Right cardiac atrium (tissue), 5 donors: ENCODE measurements around the gene DNAL4. TPM values are rescaled to one million over a fixed set of nuclear protein-coding genes. Genes with fewer than 3 reads are reported as not detected.

Experiments
- ATAC-seq, 2 donors: fragments of 200-7000 bp; cut with Tn5 transposase; one replicate each; pipeline versions ENCODE4 v1.8.0 to v1.9.1; 2020; ENCODE audit warnings: moderate library complexity in 2 of 2, mild to moderate bottlenecking in 1 of 2
- DNase-seq, 3 donors: peaks; one replicate each; pipeline ENCODE4 v3.0.0-alpha.2; 2020
- H3K27ac ChIP-seq: one replicate; pipeline ENCODE4 v1.5.1; 2013; ENCODE audit warnings: mild to moderate bottlenecking, low read length, control low read depth, moderate library complexity
- H3K27me3 ChIP-seq: one replicate; pipeline ENCODE4 v1.6.1; 2013; ENCODE audit not compliant: control insufficient read depth, insufficient read depth
- H3K4me1 ChIP-seq: one replicate; pipeline ENCODE4 v1.6.1; 2013; ENCODE audit warnings: low read length; ENCODE audit not compliant: control insufficient read depth, insufficient read depth
- H3K4me3 ChIP-seq: one replicate; pipeline ENCODE4 v1.5.1; 2013; ENCODE audit warnings: low read length, control low read depth
- H3K9me3 ChIP-seq: one replicate; pipeline ENCODE4 v1.6.1; 2013; ENCODE audit warnings: low read length; ENCODE audit not compliant: control insufficient read depth
- WGBS: extraction: QIAGEN DNeasy Blood & Tissue Kit; methylation state at CpG from one replicate; pipeline ENCODE4 v1.1.7; 2013; 5-methylcytosine and 5-hydroxymethylcytosine counted together
- intact Hi-C, 4 donors: fragments of 100-400 bp; cut with DNase I; formaldehyde crosslinking; loops; one replicate each; pipeline versions ENCODE4 v1.11.0 to v1.14.0; 2022 to 2023
- polyA plus RNA-seq: library from polyadenylated mRNA; stranded (reverse); fragments of 200-250 nt; gene quantifications from one replicate; pipeline ENCODE4 v1.2.3, GENCODE V29; 2013
- total RNA-seq, 4 donors: library from RNA; stranded (reverse); fragmentation: NEBNext Ultra II Directional; extraction: Animal tissue kit (Norgen Biotek cat#: 25700); gene quantifications; one replicate each; pipeline ENCODE4 v1.2.1, GENCODE V29; 2021
- donor health status: healthy with polysubstance abuse.
- donor health status: DM: no; HTN: yes; CAD: no.
- donor health status: DM: no; HTN: no; CAD: no.
- donor health status: DM: no; HTN: yes; CAD: no; lungs with severe emphysema.
- donor health status: DM: yes; HTN: yes; CAD: no.

The DNAL4 gene
- total and polyA plus RNA-seq, 5 donors, result 10.7 to 14.7 (median 12.7) TPM

DNA sequence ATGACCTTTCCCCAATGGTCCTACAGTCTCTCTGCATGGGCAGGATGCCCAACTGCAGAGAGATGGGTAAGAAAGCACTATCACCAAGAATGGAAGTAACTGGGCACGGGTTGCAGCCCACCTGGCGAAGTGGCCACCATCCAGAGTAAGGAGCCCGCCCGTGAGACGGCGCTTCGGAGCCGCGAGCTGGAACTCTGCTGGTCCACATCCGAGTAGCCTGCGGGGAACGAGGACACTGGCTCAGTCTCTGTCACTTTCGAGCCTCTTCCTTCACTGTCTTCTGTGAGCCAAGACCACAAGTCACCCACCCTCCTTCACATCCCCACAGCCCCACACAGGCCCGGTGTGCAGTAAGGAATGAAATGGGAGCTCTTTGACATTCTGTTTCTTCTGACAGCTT, 43.8 kb downstream of the DNAL4 start:
- DNase-seq (no peak), ATAC-seq (no peak)
- H3K27ac ChIP-seq, result no peak overlapping the region
- no peak overlapping the region for H3K4me3 ChIP-seq
- H3K9me3 ChIP-seq, result no peaks in the 10 kb centered on the region
- H3K4me1 ChIP-seq, result no peaks in the 10 kb centered on the region
- no peaks in the 10 kb centered on the region for H3K27me3 ChIP-seq
- intact Hi-C loops, result loop anchor here in 1 of 4 donors (5.0 kb wide), 1 partner anchor 38 kb away; no protein-coding TSS in a partner anchor
- 95% methylated on average over 14 of the region's 14 CpGs for WGBS

DNA sequence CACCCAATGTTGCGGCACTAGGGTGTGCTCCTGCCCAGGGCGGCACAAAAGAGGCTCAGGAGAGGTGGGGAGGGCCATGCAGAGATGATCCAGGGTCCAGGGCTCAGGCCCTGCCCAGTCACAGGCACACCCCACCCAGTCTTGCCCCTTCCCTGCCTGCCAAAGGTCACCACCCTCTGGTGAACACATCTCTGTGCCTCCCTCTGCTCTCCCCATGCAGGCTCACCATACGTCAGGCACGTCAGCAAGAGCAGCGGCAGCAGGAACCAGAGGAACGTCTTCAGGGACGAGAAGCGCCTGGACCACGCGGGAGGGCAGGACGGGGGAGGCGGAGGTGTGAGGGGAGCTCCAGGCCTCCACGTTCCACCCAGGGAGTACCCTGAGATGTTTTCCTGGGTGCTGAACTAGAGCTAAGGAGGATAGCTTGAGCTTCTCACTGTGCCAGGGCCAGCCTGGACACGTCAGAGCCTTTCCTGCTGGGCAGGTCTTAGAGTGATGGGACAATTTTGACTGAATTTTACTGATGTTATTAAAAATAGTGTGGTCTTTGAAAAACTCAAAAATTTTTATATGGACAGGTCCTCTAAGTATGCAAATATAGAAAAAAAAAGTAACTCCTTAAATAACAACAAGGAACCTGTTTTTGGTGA, 45.3 kb downstream of the DNAL4 start:
- H3K27ac ChIP-seq, result no peak overlapping the region
- H3K27me3 ChIP-seq, result no peaks in the 10 kb centered on the region
- H3K9me3 ChIP-seq, result no peaks in the 10 kb centered on the region
- H3K4me3 ChIP-seq, result no peak overlapping the region
- no peaks in the 10 kb centered on the region for H3K4me1 ChIP-seq
- intact Hi-C loops, result no loop called here
- no peak for DNase-seq
- ATAC-seq, result peak in 1 of 2 donors; percentile 3
- 79% methylated on average over 14 of the region's 14 CpGs for WGBS

DNA sequence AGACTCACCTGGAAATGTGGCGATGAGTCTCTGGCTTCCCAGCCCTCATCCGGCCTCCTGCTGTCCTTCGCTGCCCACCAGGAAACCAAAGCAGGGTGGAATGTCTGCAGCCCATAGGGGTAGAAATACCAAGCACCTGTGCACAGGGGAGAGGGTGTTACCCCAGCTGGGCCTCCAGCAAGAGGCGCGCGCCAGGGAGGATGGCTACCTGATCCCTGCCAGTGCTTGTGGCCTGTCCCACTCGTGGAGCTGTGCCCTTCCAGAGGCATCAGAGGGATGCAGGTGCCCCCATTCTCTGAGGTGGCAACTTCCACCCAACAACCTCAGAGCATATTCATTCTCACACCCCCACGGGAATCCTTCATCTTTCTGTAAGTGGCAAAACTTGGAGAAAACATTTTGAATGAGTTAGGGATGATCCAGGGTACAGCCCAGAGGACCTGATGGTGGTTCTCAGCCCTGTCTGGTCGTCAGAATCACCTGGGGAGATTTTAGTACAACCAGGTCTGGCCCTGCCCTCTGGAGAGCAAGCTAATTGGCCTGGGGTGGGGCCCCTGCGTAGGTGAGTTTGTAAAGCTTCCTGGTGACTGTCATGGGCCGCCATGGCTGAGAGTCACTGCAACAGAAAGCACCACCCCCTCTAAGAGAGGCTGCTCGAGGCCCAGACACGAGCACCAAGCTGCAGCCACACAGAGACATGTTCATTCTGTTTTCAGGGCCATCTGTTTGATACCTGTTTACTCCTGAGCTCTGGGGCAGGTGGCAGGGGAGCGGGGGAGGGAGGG, 48.1 kb downstream of the DNAL4 start:
- DNase-seq, result peak in 2 of 3 donors; percentile 2 to 51
- H3K27ac ChIP-seq, result no peak overlapping the region
- WGBS, result 92% methylated on average over 14 of the region's 14 CpGs

DNA sequence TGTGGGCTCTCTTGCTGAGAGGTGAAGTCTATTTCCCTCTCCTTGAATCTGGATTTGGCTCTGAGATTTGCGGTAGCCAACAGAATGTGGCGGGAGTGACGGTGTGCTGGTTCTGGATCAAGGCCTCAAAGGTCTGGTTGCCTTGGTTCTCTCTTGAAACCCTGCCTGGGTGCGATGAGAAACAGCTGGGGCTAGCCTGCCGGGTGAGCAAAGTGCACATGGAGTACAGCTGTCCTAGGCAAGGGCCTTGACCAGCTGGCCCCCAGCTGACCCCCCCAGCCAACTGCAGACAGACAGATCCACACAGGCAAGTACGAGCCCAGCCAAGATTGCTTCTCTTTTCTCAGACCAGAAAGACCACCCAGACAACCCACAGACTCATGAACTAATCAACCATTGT, 49.0 kb downstream of the DNAL4 start:
- Histone ChIP-seq H3K4me3 (no peak overlapping the region), H3K9me3 (no peaks in the 10 kb centered on the region), H3K27ac (no peak overlapping the region), H3K4me1 (no peaks in the 10 kb centered on the region), H3K27me3 (no peaks in the 10 kb centered on the region)
- intact Hi-C loops, result no loop called here
- ATAC-seq (no peak), DNase-seq (peak; percentile 6 to 42 (median 25))
- WGBS, result 88% methylated on average over 6 of the region's 6 CpGs

More for the DNA sequence above, 48.1 kb downstream of the DNAL4 start:
- no peak for ATAC-seq
- H3K4me1 ChIP-seq, result no peaks in the 10 kb centered on the region
- H3K27me3 ChIP-seq, result no peaks in the 10 kb centered on the region
- no peak overlapping the region for H3K4me3 ChIP-seq
- intact Hi-C loops, result no loop called here
- no peaks in the 10 kb centered on the region for H3K9me3 ChIP-seq

DNA sequence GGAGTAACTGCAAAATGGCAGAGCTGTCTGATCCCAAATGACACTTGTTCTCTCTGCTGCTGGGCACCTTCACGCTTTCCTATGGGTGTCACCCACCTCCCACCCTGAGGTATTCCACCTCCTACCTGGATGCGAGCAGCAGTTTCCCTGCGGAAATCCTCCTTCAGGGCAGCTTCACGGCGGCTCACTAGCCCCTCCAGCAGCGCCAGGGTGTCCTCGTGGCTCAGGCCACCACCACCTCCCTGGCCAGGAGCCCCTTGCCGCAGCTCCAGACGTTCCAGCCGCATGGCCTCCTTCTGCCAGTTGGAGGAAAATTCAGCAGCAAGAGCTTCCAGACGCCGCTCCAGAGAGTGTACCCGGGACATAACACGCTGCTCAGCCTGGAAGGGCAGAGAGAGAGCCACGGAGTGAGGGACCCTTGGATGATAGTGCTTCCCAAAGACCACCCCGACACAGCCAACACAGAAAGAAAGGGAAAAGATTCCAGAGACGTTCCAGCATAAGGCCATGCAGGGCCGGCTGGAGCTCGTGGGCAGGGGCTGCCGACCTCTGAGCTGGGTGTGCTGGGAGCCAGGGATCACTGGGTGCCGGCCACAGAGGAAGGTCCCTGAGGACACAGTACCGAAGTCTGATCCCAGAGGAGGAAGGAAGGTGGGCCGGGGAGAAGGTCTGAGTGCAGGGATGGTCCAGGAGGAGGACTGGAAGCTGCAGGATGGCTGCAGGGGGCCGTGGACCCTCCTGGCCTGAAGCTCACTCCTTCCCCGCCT, 51.6 kb downstream of the DNAL4 start:
- Histone ChIP-seq H3K9me3 (no peaks in the 10 kb centered on the region), H3K4me1 (no peaks in the 10 kb centered on the region), H3K4me3 (no peak overlapping the region), H3K27ac (no peak overlapping the region), H3K27me3 (no peaks in the 10 kb centered on the region)
- ATAC-seq (no peak), DNase-seq (peak; percentile 6 to 43 (median 33))
- intact Hi-C loops, result no loop called here
- 93% methylated on average over 25 of the region's 25 CpGs for WGBS

DNA sequence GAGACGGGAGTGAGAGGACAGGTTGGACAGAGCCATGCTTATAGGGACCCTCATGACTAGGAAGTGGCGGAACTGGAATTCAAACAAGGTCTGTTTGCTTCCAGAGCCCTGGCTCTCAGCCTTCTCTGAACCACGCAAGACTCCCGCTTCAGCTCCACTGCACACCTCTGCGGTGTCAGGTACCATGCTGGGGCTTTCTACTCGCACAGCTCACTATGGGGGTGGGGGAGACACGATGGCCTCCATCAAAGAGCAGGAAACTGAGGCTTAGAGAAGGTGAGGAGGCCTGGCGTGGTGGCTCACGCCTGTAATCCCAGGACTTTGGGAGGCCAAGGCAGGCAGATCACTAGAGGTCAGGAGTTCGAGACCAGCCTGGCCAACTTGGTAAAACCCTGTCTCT, 52.4 kb downstream of the DNAL4 start:
- H3K27me3 ChIP-seq, result no peaks in the 10 kb centered on the region
- H3K9me3 ChIP-seq, result no peaks in the 10 kb centered on the region
- intact Hi-C loops, result no loop called here
- ATAC-seq (no peak), DNase-seq (peak in 2 of 3 donors; percentile 6 to 22)
- H3K27ac ChIP-seq, result no peak overlapping the region
- H3K4me3 ChIP-seq, result no peak overlapping the region
- WGBS, result 94% methylated on average over 10 of the region's 10 CpGs
- H3K4me1 ChIP-seq, result no peaks in the 10 kb centered on the region

DNA sequence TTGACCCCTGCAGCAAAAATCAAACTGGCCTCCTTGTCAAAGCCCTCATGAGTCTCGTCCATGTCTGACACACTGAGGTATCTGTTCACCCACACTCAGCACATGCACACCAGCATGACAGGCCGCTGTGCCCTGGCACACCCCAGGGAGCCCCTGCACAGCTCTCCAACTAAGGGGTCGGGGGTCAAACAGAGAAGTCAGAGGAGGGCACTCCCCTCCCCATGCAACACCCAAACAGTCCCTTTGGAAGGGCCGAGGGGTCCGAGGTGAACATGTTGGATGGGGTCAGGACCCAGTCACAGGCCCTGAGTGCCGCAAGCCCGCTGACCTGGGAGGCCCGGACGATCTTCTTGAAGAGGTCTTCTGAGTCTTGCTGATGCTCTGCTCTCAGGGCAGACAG, 52.8 kb downstream of the DNAL4 start:
- H3K4me1 ChIP-seq, result no peaks in the 10 kb centered on the region
- no peaks in the 10 kb centered on the region for H3K27me3 ChIP-seq
- WGBS, result 90% methylated on average over 9 of the region's 9 CpGs
- H3K4me3 ChIP-seq, result no peak overlapping the region
- intact Hi-C loops, result no loop called here
- H3K27ac ChIP-seq, result no peak overlapping the region
- DNase-seq (peak; percentile 10 to 34 (median 27)), ATAC-seq (no peak)
- H3K9me3 ChIP-seq, result no peaks in the 10 kb centered on the region

DNA sequence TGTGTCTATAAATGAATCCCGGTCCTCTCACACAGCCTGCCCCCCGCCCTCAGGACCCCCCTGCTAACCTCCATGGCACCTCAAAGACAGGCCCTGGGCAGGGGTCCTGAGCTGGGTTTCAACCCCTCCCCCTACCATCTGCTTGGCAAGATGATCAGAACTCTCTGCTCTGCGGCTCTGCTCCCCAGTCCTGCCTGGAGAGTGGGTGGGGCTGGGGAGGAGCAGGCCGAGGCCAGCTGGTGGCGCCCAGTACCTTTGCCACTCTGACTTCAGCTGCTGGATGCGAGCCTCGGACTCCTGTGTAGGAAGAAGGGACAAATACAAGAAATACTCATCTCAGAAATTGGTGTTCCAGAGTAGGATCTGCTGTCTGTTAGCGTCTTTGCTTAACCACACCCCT, 53.2 kb downstream of the DNAL4 start:
- intact Hi-C loops, result no loop called here
- no peaks in the 10 kb centered on the region for H3K9me3 ChIP-seq
- no peaks in the 10 kb centered on the region for H3K27me3 ChIP-seq
- no peak overlapping the region for H3K27ac ChIP-seq
- ATAC-seq (no peak), DNase-seq (peak; percentile 7 to 44 (median 25))
- no peaks in the 10 kb centered on the region for H3K4me1 ChIP-seq
- no peak overlapping the region for H3K4me3 ChIP-seq
- WGBS, result 85% methylated on average over 8 of the region's 8 CpGs

DNA sequence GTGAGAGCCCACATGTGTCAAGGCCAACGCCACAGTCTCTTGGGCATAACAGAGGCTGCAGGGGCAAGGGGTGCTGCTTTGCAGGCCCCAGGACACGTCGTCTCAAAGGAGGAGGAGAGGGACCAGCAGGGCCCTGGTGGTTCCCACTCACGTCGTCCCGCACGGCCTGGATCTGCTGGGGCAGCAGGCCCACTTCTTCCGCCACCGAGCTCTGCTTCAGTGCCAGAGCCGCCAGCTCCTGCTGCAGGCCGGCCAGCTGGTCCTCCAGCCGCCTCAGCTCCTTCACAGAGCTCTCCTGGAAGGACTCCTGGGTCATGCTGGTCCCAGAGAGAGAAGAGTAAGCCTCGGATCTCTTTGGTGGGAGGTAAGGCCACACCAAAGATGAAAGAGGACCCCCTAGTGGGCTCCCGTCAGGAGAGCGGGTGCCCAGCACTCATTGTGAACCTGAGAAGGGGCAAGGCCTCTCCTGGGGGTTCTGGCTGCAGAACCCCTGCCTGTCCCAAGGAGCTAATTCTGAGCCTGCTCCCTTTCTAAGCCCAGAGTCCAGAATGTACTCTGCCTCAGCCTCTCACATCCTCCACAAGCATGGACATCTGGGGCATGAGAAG, 53.7 kb downstream of the DNAL4 start:
- WGBS, result 85% methylated on average over 15 of the region's 15 CpGs
- H3K4me3 ChIP-seq, result no peak overlapping the region
- peak; percentile 7 to 33 (median 31) for DNase-seq
- H3K27ac ChIP-seq, result no peak overlapping the region
- no peaks in the 10 kb centered on the region for H3K27me3 ChIP-seq
- ATAC-seq, result no peak
- H3K9me3 ChIP-seq, result no peaks in the 10 kb centered on the region
- intact Hi-C loops, result no loop called here
- H3K4me1 ChIP-seq, result no peaks in the 10 kb centered on the region

DNA sequence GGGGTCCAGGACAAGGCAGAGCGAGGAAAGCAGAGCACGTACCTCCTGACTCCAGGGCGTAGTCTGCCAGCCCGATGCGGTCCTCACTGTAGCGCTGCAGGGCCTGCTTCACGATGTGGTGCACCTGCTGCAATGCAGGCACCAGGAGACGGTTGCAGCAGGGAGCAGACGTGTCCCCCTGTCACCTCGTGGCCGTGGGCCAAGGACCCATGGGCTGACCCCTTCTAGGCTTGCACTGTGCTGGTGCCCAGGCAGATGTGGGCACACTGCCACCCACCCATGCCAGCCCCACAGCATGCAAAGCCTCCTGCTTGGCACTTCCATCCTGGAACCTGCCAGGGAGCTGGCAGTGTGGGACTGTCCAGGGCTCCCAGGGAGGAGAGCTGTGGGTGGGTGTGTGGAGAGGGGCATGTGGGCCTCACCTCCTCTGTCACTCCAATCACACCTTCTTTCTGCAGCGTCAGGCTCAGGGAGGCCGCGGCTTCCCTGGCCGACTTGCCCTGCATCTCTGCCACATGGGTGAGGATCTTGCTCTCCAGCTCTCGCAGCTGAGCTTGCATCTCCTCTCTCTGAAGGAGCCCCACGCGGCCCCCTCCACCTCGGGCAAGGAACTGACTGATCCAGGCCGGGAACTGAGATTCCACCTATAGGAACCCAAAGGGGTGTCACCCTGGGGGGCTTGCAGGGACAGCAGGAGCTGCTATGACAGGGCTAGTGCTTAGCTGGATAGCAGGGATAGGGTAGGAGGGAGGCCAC, 54.5 kb downstream of the DNAL4 start:
- Histone ChIP-seq H3K4me1 (no peaks in the 10 kb centered on the region), H3K4me3 (no peak overlapping the region), H3K27me3 (no peaks in the 10 kb centered on the region), H3K9me3 (no peaks in the 10 kb centered on the region), H3K27ac (no peak overlapping the region)
- ATAC-seq (peak in 1 of 2 donors; percentile 4), DNase-seq (peak; percentile 12 to 56 (median 15))
- 89% methylated on average over 20 of the region's 20 CpGs for whole genome bisulfite sequencing
- intact Hi-C loops, result no loop called here
